ENCODE results near the gene ELOF1.
"Not testable (repeated sequence)": the region's sequence is repeated elsewhere in the genome, so short reads cannot be mapped to it uniquely, and the experiment has no call there.

DNA sequence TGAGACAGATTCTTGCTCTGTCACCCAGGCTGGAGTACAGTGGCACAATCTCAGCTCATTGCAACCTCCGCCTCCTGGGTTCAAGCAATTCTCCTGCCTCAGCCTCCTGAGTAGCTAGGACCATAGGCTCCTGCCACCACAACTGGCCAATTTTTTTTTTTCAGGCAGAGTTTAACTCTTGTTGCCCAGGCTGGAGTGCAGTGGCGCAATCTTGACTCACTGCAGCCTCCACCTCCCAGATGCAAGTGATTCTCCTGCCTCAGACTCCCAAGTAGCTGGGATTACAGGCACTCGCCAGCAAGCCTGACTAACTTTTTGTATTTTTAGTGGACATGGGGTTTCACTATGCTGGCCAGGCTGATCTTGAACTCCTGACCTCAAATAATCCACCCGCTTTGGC is 14.7 kb upstream of the ELOF1 start:
- TF ChIP-seq MYC (IDR thresholded peaks at IDR 0.05; ENCODE audit: low read depth, low read length): not testable (repeated sequence)
- TF ChIP-seq, protein P1, sequence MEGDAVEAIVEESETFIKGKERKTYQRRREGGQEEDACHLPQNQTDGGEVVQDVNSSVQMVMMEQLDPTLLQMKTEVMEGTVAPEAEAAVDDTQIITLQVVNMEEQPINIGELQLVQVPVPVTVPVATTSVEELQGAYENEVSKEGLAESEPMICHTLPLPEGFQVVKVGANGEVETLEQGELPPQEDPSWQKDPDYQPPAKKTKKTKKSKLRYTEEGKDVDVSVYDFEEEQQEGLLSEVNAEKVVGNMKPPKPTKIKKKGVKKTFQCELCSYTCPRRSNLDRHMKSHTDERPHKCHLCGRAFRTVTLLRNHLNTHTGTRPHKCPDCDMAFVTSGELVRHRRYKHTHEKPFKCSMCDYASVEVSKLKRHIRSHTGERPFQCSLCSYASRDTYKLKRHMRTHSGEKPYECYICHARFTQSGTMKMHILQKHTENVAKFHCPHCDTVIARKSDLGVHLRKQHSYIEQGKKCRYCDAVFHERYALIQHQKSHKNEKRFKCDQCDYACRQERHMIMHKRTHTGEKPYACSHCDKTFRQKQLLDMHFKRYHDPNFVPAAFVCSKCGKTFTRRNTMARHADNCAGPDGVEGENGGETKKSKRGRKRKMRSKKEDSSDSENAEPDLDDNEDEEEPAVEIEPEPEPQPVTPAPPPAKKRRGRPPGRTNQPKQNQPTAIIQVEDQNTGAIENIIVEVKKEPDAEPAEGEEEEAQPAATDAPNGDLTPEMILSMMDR (IDR thresholded peaks at IDR 0.05; ENCODE audit: low read depth, low read length): not testable (repeated sequence)

Data from NB4 (cell line).